Measurements from ENCODE around the gene REXO4. TPM values are rescaled to one million over a fixed set of nuclear protein-coding genes. Genes with fewer than 3 reads are reported as not detected.
"Not testable (repeated sequence)": the region's sequence is repeated elsewhere in the genome, so short reads cannot be mapped to it uniquely, and the experiment has no call there.

REXO4 gene
- total and polyA plus RNA-seq, 8 donors: 16.9 to 29.1 (median 27.6) TPM

DNA sequence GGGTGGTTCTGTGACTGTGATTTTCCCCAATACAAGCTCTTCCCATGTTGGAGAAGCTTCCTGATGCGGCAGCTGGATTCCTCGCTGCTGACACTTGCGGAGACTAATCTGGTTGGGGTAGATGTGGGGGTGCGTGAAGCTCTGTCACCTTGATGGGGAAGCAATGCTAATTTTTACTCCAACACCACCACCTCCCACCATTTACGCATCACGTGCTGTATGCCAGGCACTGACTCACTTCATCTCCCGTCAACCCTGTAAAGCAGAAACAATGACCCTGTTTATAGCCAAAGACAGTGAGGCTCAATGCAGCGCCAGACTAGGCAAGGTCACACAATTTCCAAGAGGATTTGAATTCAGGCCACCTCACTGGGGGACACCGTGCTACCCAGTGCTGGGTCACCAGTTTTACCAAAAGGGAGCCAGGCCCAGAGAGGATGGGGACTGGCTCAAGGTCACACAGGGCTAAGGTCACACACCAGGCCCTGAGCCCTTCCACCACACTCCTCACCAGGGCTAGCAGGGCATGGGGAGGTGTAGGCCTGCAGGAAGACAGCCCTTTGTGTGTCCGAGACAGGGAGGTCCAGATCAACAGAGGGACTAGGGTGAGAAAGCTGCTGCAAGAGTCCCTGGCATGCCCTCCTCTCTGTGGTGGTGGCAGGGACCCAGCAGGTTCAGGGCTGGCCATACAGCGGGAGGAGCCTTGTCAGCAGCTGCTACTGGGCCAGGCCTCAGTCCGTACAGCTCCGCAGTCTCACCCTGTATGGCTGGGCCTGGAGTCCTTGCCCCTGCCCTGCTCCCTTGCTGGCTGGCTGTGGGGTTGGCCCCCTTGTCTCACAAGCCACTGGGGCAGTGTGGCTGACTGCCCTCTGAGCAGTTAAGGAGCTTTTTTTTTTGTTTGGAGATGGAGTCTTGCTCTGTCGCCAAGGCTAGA, 38.4 kb downstream of the REXO4 start:
- Histone ChIP-seq H3K4me1 (peaks cover 0 to 17% of the 10 kb centered on the region in 2 donors), H3K27me3 (no peaks in the 10 kb centered on the region), H3K36me3 (no peaks in the 10 kb centered on the region), H3K9me3 (no peaks in the 10 kb centered on the region), H3K27ac (no peak overlapping the region), H3K4me3 (no peak overlapping the region)
- intact Hi-C loops (cut with DNase I): no loop called here
- DNase-seq (no peak), ATAC-seq (no peak)
- TF ChIP-seq CTCF (IDR thresholded peaks at IDR 0.05): no peak

DNA sequence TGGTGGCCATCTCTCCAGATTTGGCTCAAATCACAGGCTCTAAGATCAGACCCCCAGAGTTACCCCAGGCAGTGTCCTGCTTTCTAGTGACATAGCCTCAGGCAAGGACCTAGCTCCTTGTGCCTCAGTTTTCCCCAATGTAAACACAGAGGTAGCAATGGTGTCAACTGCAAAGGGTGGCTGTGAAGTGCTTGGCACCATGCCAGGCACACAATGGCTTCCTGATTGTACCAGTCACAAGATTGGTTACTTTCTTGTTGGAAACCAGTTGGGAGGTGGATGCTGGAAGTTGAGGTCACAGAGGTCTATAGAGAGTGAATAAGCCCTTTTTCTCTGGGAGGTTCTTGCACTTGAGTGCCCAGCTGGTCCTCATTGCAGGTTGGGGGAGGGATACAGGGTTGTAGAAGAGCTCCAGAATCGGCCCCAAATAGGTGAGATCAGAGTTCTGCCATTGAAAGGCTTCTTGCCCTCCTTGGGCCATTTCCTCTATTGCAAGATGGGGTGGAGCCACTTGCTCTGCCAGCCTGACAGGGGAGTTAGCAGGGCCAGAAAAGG, 39.3 kb downstream of the REXO4 start:
- TF ChIP-seq CTCF (IDR thresholded peaks at IDR 0.05): no peak
- no peak for DNase-seq
- ATAC-seq: no peak
- no peaks in the 10 kb centered on the region for H3K27me3 ChIP-seq
- intact Hi-C loops (cut with DNase I): no loop called here
- peaks cover 0 to 26% of the 10 kb centered on the region in 2 donors for H3K4me1 ChIP-seq
- H3K36me3 ChIP-seq: peaks cover 0 to 3% of the 10 kb centered on the region in 2 donors
- H3K27ac ChIP-seq: no peak overlapping the region
- H3K9me3 ChIP-seq: no peaks in the 10 kb centered on the region
- no peak overlapping the region for H3K4me3 ChIP-seq

DNA sequence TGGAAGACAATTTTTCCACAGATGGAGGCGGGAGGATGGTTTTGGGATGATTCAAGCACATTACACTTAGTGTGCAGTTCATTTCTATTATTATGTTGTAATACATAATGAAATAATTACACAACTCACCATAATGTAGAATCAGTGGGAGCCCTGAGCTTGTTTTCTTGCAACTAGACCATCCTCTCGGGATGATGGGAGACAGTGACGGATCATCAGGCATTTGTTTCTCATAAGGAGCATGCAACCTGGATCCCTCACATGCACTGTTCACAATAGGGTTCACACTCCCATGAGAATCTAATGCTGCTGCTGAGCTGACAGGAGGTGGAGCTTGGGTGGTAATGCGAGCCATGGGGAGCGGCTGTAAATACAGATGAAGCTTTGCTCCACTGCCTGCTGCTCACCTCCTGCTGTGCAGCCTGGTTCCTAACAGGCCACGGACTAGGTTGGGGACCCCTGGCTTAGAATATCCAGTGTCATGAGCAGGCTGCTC, 40.0 kb downstream of the REXO4 start:
- intact Hi-C loops (cut with DNase I): no loop called here

GRCh38 chr9:133377280-133377679, 40.5 kb downstream of the REXO4 start:
- H3K9me3 ChIP-seq; intact Hi-C loops (cut with DNase I); H3K4me3 ChIP-seq; H3K27ac ChIP-seq; ATAC-seq; H3K27me3 ChIP-seq: not testable (repeated sequence)
- Histone ChIP-seq H3K4me1 (peaks cover under 1 to 38% of the 10 kb centered on the region in 2 donors), H3K36me3 (peaks cover 0 to 15% of the 10 kb centered on the region in 2 donors)
- DNase-seq: peak in 1 of 4 donors; percentile 62

More for the DNA sequence above, 40.0 kb downstream of the REXO4 start:
- Histone ChIP-seq H3K4me1 (peaks cover 0 to 33% of the 10 kb centered on the region in 2 donors), H3K9me3 (no peaks in the 10 kb centered on the region), H3K36me3 (peaks cover 0 to 10% of the 10 kb centered on the region in 2 donors), H3K27ac (no peak overlapping the region), H3K4me3 (no peak overlapping the region), H3K27me3 (no peaks in the 10 kb centered on the region)
- ATAC-seq: no peak
- no peak for TF ChIP-seq CTCF (IDR thresholded peaks at IDR 0.05)
- DNase-seq: no peak

DNA sequence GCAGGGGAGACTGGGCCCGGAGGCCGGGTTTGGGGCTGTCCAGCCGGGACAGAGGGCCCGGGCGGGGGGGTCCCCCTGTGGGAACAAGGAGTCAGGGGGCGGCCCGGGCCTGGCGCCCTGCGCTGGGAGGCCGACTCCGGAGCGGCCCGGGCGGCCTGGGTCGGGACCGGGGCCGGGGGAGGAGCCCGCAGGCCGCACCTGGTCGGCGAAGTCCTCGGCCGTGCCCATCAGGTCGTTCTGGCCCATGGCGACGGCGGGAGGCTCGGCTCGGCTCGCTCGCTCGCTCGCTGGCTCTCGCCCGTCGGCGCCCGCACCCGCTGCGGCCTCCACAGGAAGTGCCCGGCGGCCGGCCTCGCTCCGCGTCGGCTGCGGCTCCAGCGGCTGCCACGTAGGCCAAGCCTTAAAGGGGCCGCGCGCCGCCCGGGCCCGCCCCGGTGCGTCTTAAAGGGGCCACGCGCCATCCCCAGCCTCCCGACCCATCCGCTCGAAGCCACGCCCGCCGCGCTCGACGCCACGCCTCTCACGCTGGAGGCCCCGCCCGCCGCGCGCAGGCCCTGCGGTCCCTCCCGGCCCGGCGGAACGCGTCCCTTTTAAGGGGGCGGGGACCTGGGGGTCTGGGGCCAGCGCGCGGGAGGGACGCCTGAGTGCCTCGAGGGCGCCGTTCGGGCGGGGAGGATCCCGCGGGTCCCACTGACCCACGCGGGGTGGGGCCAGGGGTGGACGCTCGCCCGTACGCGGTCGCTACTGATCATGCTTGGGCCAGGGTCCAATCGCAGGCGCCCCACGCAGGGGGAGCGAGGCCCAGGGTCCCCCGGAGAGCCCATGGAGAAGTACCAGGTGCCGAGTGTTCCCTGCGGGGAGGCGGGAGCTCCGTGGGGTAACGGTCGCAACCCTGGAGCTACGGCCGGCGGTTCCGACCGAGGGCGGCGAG, 41.8 kb downstream of the REXO4 start, which contains the start of the genes STKLD1 and SURF4:
STKLD1 (plus strand) TSS at position 643 of the 931 bp plus-strand sequence; CDS start at position 751, 108 bp downstream.
SURF4 (minus strand) TSS at position 337 of the 931 bp plus-strand sequence; CDS start at position 246, 91 bp downstream.
- Histone ChIP-seq H3K4me1 (peaks cover 13 to 51% of the 10 kb centered on the region in 2 donors), H3K9me3 (no peaks in the 10 kb centered on the region), H3K4me3 (peak within 1 kb of the TSS; percentile 91 to 97), H3K27me3 (no peaks in the 10 kb centered on the region), H3K27ac (peak within 1 kb of the TSS; percentile 97), H3K36me3 (peaks cover 0 to 17% of the 10 kb centered on the region in 2 donors)
- DNase-seq (peak; percentile 95 to 100 (median 96)), ATAC-seq (peak; percentile 95)
- peak in 1 of 2 donors; percentile 40 for TF ChIP-seq CTCF (IDR thresholded peaks at IDR 0.05)
- intact Hi-C loops (cut with DNase I): no loop called here
